Fibroblast of mammary gland (primary cell): ENCODE results near the gene MINDY2.

Source experiments
- DNase-seq: peaks from one replicate; pipeline ENCODE4 v3.0.0-alpha.2; 2010; ENCODE audit warnings: low read depth
- H3K4me3 ChIP-seq: 2 replicates; pipeline ENCODE4 v1.5.1; 2011; ENCODE audit warnings: low read depth, mild to moderate bottlenecking, low read length, moderate library complexity; ENCODE audit not compliant: control insufficient read depth
- CTCF ChIP-seq: conservative IDR thresholded peaks from 2 replicates; pipeline ENCODE4 v1.5.1; 2011; ENCODE audit warnings: low read depth, low read length, inconsistent platforms; ENCODE audit not compliant: control insufficient read depth, insufficient read depth

The MINDY2 gene

GRCh38 chr15:58898150-58898680 lies 127.1 kb downstream of the MINDY2 start:
- H3K4me3 ChIP-seq = no peak overlapping the region
- TF ChIP-seq CTCF = no peak
- no peak for DNase-seq

GRCh38 chr15:58900631-58901030 lies 129.5 kb downstream of the MINDY2 start:
- no peak overlapping the region for H3K4me3 ChIP-seq
- TF ChIP-seq CTCF = no peak
- DNase-seq = no peak

GRCh38 chr15:58908550-58909309 lies 137.6 kb downstream of the MINDY2 start:
- no peak for TF ChIP-seq CTCF
- DNase-seq = no peak
- no peak overlapping the region for H3K4me3 ChIP-seq

- no peak for TF ChIP-seq CTCF
- no peak overlapping the region for H3K4me3 ChIP-seq
- DNase-seq = no peak
These were observed 138.5 kb downstream of the MINDY2 start for GRCh38 chr15:58909616-58910015.

GRCh38 chr15:58910456-58910855 lies 139.4 kb downstream of the MINDY2 start:
- DNase-seq = no peak
- H3K4me3 ChIP-seq = no peak overlapping the region
- no peak for TF ChIP-seq CTCF
